Stimulated activated CD4-positive, alpha-beta T cell treated with anti-CD3 and anti-CD28 coated beads, Interleukin-2, amount 100 ng/mL, for 4 hours (primary cell): ENCODE measurements around the gene DENND1A.

Experiments
- DNase-seq: peaks from one replicate; pipeline ENCODE4 v3.0.0-alpha.2; 2020; ENCODE audit warnings: low read depth

The DENND1A gene

GRCh38 chr9:123615381-123615780 lies 314.5 kb downstream of the DENND1A start:
- no peak for DNase-seq

DNA sequence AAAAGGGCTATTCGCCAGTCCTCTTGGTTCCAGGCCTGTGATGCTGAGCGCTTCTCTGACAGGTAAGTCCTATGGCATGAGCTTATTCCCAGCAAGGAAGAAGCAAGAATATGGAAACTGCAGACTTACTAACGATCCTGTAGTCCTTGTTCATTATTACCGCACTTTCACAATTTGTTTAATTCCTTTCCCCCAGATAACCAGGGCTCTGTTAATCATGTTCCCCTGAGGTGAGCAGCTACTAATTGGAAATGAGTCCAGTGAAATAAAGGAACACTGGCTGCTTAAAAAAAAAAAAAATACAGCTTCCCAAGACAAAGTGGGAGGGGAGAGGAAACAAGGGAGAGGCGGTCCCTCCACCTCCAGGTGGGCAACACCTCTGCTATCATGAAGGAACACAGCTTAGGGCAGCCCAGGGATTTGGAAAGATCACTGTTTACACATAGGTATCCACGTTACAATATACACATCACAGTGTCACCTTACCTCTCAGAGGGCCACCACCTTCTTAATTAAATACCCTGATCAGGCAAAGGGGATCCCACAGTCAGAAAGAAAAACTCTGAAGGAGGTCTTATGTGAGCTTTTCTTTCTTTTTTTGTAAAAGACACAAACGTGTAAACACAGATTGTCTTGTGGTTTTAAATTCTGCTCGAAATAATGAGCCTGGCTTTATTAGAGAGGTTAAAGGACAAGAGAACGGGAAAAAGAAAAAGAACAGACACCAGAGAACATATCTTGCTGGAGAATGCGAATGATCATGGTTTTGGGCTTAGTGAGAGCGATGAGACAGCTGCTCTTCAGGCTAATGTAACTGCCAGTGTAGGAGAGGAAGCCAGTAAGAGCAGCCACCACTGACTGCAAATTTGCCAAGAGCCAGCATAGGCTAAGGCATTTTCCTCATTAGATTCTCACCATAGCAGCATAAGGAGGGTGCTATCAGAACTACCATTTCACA lies 315.3 kb downstream of the DENND1A start:
- no peak for DNase-seq

DNA sequence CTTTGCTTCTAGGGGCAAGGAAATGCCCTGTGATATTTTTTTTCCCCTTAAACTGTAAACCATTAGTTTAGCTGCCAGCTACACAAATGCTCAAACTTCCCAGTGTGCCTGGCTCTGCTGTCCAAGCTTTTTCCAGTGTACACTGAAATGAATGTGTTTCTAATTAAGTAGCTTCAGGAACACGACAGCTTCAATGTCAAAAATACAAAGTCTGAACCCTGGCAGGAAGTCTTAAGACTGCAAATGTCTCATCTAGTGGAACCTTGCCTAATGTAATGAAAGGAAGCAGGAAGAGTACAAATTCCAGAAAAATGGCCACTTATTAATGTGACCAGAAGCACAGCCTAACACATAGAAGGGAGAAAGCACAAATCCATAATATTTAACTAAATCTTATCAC lies 318.7 kb downstream of the DENND1A start:
- DNase-seq: no peak

- no peak for DNase-seq
These were observed 320.1 kb downstream of the DENND1A start for GRCh38 chr9:123609844-123610243.

DNA sequence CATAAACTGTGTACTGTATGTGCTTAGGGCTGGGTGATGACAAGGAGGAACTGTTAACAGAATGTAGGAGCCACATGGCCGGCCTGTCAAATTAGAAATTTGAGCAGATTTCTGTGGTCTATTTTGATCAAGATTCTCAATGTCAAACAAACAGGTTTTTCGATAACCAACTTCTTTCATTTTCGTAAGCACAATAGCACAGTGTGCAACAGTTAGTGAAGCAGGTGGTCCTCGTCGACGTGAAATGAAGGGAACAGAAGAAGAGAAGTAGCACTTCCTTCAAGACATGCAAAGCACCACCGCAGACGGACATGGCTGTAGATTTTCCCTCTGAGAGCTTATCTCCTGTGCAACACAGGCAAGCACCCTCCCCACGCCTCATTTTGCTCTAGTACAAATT lies 321.8 kb downstream of the DENND1A start:
- no peak for DNase-seq

- DNase-seq: no peak
These were observed 322.4 kb downstream of the DENND1A start for GRCh38 chr9:123607479-123607878.

- no peak for DNase-seq
These were observed 323.8 kb downstream of the DENND1A start for GRCh38 chr9:123606141-123606540.

- no peak for DNase-seq
These were observed 324.6 kb downstream of the DENND1A start for GRCh38 chr9:123605286-123605685.

DNA sequence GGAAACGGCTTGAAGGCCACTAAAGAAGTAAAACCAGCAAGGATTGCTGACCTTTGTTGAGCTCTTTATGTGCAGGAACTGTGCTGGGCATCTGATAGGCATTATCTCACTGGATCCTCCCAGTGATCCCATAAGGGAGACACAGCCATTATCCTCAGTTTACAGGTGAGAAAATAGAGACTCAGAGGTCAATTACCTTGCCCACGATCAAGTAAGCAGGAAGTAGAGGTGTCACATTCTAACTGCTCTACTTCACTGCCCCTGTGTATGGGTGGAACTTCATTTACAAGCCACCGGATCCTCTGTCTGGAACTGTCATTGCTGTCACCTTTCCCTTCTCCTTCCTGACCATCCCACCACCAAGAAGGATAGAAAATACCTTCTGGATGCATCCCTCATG lies 325.1 kb downstream of the DENND1A start:
- DNase-seq: no peak

DNA sequence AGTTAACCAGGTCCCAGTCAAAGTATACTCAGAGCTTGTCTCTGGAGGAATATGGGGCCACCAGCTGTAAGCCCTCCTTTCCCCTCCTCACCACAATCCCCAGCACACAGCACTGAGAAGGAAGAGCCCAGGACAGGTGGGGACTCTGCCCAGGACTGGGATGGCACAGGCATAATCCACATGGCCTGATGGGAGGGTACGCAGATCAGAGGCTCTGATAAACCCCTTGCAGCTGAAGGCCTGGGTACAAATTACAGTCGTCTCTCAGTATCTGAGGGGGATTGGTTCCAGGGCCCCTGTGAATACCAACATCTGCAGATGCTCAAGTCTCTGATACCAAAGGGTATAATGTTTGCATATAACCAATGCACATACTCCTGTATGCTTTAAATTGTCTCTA lies 328.1 kb downstream of the DENND1A start:
- no peak for DNase-seq

DNA sequence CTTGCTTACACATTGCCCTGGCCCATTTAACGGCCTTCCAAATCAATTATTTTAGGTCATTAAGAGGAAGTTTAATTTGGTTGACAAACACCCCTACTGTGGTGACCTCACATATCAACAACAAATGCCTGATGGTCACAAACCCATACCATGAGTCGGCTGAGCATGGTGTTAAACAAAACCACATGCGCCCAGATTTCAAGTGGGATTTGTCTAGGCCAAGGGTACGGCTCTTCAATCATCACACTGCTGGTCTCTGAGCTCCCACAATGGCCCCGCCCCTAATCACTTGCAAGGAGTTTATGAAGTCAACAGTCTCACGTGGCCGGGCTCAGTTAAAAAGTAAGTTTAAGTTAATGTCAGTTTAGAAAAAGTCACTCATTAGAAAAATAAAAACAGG lies 330.1 kb downstream of the DENND1A start:
- no peak for DNase-seq

DNA sequence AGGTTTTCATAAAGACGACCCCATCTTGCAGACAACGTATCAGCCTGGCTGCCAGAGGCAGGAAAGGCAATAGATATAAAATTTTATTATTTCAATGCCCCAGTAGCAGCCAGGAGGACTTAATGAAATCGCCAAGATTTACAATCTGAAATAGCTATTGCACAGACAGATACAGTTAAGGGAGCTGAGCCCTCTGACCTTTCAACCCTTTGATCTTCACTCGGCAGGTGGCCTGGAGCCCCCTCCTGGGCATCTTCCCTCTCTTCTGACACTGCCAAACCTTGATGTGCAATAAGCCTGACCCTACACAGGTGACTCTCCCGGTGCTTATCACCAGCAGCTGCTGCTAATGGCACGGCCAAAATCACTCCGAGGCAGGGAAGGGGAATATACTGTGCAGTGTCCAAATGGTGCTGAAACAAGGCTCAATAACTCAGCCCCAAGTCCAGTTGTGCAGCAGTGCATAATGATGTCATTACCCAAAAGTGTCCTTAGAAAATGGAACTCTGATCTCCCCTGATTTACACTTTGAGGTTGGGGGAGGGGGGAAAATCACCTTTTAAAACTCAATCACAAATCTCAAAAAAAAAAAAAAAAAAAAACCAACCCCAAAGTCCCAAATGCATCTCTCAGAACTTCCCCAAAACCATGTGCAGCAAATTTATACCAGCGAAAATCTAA lies 331.9 kb downstream of the DENND1A start:
- DNase-seq: no peak

DNA sequence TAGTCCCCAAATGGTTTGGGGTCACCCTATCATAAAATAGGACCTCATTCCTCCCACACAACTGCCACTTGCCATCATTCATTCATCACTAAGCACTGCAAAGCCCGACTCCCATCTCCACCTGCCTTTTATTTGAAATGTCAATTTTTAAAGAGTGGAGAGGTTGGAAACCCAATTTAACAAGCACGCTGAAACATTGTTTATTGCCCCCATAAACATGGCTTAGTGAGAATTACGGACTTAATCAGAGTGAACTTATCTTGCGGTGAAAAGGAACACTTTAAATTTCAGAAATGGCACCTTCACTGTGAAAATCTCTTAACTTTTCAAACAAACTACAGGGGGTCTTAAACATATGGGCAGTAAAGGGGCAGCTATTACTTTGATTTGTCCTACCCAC lies 332.9 kb downstream of the DENND1A start:
- no peak for DNase-seq

DNA sequence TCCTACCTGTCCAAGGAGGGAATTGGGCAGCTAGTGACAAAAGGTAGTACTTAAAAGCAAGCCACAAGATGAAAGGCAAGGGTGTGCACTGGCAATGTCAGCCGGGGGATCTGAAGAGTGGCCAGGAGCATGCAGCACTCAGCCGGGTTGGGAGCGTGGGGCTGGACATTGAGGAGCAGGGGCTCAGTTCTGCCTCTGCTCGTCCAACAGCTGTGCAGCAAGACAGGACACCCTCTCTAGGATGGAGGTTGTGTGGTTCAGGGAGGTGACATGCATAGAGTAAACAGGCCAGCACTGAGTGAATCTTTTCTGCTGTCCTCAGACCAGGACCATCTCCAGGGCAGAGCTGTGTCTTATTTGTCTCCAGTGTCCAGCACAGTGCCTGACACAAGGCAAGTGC lies 338.6 kb downstream of the DENND1A start:
- DNase-seq: no peak

DNA sequence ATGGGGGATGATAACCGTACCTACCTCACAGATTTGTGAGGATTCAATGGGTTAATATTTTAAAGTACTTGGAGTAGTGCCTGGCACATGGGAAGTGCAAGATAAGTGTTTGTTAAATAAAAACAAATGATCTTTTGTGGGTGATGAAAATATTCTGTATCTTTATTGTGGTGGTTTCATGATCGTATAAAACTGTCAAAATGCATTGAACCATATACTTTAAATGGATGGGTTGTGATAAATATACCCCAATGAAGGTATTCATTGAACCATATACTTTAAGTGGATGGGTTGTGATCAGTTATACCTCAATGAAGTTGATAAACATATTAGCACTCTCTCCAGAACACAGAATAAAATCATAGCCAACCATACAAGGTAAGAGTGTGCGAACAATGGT lies 339.4 kb downstream of the DENND1A start:
- no peak for DNase-seq

DNA sequence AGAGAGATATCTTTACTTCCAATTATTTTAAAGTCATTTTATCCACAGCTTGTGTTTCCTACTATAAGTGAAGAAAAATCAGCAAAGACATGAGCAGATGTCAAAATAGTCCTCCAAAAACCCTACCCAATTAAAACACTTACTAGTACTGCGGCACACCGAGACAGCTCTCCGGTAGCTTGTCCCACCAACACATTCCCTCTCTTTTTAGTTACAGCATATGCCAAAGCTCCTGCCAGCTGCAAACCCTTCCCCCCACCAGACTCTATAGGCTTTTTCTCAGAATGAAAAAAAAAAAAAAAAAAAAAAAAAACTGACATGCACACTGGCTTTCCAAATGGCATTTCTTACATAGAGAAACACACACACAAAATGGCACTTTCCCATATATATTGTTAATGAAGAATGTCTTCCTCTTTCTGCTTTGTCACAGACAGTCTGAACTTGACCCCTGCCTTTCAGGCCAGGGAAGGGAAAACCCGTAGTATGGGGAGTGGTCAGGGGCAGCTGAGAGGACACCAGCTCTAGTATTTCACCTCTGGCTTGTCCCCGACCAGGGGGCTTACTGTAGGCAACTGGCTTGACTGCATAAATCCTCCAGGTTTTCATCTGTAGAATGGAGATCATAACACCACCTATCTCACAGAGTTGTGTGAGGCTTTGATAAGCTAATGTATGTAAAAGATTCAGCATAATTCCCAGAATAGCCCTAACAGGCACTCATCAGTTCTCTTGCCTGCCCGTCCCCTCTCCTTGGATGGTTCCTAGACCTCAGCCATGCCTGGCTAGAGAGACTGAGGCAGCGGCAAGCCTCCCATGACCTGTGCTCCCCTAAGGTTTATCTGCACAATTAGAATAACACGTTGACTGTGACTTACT lies 340.3 kb downstream of the DENND1A start:
- no peak for DNase-seq

GRCh38 chr9:123586275-123586674 lies 343.7 kb downstream of the DENND1A start:
- no peak for DNase-seq

DNA sequence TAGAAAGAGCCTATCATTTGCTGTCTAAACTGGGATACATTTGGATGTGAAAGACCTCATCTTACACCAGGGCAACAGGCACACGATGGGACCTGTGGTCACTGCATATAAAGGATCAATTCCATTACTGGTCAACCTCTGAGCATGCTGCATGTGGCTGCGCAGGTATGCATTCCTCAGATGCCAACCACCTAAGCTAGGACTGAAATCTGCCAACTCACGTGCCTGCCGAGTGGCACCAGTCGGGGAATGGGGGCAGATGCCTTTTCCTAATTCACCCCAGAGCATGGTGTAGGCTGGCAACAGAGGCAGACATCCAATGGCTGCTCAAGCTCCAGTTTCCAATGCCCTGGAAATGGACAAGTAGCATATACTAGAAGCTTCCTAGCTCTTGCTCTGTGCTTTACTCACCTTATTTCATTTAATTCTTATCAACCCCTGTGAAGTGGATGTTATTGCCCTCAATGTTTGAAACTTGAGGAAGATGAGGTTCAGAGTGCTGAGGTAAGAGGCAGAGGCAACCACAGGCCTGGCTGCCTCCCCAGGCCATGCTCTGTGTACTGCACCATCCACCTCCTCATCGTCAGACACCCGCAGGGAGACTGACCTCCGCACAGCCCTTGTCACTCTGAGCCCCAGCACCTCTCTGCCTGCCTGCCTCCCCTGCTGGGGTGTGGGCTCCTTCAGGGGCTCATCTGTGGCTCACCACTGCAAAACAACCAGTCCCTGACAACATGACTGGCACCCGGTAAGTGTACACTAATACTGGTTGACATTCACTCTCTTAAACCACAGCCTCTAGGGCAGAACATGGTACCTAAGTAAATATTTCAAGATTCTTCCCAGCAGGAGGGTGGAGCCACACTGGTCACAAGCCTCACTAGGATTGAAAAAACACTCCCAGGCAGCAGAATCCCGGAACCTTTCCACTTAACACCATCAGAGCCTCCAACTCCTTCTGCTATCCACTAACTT lies 345.4 kb downstream of the DENND1A start:
- no peak for DNase-seq

- DNase-seq: no peak
These were observed 346.3 kb downstream of the DENND1A start for GRCh38 chr9:123583646-123584045.

DNA sequence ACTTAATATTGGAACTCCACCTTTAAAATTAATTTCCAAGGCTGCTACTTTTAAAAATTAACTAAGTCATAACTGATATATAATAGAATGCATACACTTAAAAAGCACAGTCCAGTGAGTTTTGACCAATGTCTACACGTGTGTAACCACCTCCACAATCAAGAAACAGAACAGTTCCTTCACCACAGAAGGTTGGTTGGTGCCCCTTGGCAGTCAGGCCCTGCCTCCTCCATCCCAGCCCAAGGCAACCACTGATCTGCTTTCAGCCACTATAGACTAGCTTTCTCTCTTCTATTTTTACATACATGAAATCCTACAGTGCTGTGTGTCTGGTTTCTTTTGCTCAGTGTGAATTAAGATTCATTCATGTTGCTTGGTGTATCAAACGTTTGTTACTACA lies 358.7 kb downstream of the DENND1A start:
- DNase-seq: no peak
